ENCODE measurements around the gene PPARA. TPM values are rescaled to one million over a fixed set of nuclear protein-coding genes. Genes with fewer than 3 reads are reported as not detected.

PPARA gene
- polyA plus RNA-seq, 1 donor from 2014 or later = 0.43 TPM

DNA sequence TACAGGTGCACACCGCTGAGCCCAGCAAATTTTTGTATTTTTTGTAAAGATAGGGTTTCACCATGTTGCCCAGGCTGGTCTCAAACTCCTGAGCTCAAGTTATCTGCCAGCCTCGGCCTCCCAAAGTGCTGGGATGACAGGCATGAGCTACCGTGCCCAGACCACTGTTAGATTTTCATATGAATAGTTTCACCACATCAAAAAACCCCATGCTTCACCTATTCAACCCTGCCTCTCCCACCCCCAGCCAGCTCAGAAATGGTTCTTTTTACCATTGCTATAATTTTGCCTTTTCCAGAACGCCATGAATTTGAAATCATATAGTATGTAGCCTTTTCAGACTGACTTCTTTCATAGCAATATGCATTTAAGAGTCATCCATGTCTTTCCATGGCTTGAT is 61.9 kb downstream of the PPARA start:
- Histone ChIP-seq H3K79me2 (replicated peaks; ENCODE audit: insufficient read depth, low read length) (no peaks in the 10 kb centered on the region), H2AFZ (ENCODE audit: low read depth, low read length) (no peak overlapping the region)
- TF ChIP-seq, protein P1, sequence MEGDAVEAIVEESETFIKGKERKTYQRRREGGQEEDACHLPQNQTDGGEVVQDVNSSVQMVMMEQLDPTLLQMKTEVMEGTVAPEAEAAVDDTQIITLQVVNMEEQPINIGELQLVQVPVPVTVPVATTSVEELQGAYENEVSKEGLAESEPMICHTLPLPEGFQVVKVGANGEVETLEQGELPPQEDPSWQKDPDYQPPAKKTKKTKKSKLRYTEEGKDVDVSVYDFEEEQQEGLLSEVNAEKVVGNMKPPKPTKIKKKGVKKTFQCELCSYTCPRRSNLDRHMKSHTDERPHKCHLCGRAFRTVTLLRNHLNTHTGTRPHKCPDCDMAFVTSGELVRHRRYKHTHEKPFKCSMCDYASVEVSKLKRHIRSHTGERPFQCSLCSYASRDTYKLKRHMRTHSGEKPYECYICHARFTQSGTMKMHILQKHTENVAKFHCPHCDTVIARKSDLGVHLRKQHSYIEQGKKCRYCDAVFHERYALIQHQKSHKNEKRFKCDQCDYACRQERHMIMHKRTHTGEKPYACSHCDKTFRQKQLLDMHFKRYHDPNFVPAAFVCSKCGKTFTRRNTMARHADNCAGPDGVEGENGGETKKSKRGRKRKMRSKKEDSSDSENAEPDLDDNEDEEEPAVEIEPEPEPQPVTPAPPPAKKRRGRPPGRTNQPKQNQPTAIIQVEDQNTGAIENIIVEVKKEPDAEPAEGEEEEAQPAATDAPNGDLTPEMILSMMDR (IDR thresholded peaks at IDR 0.05; ENCODE audit: poor library complexity, severe bottlenecking) = no peak
- no peak for TF ChIP-seq RAD21 (conservative IDR thresholded peaks at IDR 0.05)
- no peak for TF ChIP-seq EP300 (conservative IDR thresholded peaks at IDR 0.05; ENCODE audit: poor library complexity, severe bottlenecking)
- no peak for TF ChIP-seq SMC3 (conservative IDR thresholded peaks at IDR 0.05; ENCODE audit: poor library complexity)
- TF ChIP-seq, protein P2, sequence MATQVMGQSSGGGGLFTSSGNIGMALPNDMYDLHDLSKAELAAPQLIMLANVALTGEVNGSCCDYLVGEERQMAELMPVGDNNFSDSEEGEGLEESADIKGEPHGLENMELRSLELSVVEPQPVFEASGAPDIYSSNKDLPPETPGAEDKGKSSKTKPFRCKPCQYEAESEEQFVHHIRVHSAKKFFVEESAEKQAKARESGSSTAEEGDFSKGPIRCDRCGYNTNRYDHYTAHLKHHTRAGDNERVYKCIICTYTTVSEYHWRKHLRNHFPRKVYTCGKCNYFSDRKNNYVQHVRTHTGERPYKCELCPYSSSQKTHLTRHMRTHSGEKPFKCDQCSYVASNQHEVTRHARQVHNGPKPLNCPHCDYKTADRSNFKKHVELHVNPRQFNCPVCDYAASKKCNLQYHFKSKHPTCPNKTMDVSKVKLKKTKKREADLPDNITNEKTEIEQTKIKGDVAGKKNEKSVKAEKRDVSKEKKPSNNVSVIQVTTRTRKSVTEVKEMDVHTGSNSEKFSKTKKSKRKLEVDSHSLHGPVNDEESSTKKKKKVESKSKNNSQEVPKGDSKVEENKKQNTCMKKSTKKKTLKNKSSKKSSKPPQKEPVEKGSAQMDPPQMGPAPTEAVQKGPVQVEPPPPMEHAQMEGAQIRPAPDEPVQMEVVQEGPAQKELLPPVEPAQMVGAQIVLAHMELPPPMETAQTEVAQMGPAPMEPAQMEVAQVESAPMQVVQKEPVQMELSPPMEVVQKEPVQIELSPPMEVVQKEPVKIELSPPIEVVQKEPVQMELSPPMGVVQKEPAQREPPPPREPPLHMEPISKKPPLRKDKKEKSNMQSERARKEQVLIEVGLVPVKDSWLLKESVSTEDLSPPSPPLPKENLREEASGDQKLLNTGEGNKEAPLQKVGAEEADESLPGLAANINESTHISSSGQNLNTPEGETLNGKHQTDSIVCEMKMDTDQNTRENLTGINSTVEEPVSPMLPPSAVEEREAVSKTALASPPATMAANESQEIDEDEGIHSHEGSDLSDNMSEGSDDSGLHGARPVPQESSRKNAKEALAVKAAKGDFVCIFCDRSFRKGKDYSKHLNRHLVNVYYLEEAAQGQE (IDR thresholded peaks at IDR 0.05; ENCODE audit: borderline replicate concordance) = no peak
- TF ChIP-seq MXI1 (conservative IDR thresholded peaks at IDR 0.05; ENCODE audit: poor library complexity, severe bottlenecking) = no peak
- no peak for TF ChIP-seq POLR2AphosphoS5 (IDR thresholded peaks at IDR 0.05)
- TF ChIP-seq TAF1 (IDR thresholded peaks at IDR 0.05; ENCODE audit: low read depth) = no peak
- no peak for TF ChIP-seq EZH2 (IDR thresholded peaks at IDR 0.05; ENCODE audit: borderline replicate concordance, insufficient read depth, low read length, poor library complexity, severe bottlenecking)

DNA sequence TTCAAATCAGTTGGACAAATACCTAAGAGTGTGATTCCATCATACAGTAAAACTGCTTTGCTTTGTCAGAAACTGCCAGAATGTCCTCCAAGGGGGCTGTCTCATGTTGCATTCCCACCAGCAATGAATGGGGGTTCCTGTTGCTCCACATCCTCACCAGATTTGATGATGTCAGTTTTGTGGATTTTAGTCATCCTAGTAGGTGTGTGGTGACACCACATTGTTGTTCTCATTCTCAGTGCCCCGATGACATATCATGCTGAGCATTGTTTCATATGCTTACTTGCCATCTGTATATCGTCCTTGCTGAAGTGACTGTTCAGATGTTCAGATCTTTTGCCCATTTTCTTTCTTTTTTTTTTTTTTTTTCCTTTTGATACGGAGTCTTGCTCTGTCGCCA is 62.7 kb downstream of the PPARA start:
- no peaks in the 10 kb centered on the region for H3K9me2 ChIP-seq (ENCODE audit: insufficient read depth, low read length)
- no peak overlapping the region for H3K4me2 ChIP-seq (ENCODE audit: low read length)
- H2AFZ ChIP-seq (ENCODE audit: low read depth, low read length) = no peak overlapping the region
- no peaks in the 10 kb centered on the region for H4K20me1 ChIP-seq (ENCODE audit: insufficient read depth)
- H3K36me3 ChIP-seq (ENCODE audit: insufficient read depth, low read length) = no peaks in the 10 kb centered on the region
- H3K79me2 ChIP-seq (replicated peaks; ENCODE audit: insufficient read depth, low read length) = no peaks in the 10 kb centered on the region
- TF ChIP-seq POLR2AphosphoS5 (IDR thresholded peaks at IDR 0.05) (no peak), EZH2 (IDR thresholded peaks at IDR 0.05; ENCODE audit: borderline replicate concordance, insufficient read depth, low read length, poor library complexity, severe bottlenecking) (no peak), SMC3 (conservative IDR thresholded peaks at IDR 0.05; ENCODE audit: poor library complexity) (no peak), EP300 (conservative IDR thresholded peaks at IDR 0.05; ENCODE audit: poor library complexity, severe bottlenecking) (no peak), RAD21 (conservative IDR thresholded peaks at IDR 0.05) (no peak), MXI1 (conservative IDR thresholded peaks at IDR 0.05; ENCODE audit: poor library complexity, severe bottlenecking) (no peak), TAF1 (IDR thresholded peaks at IDR 0.05; ENCODE audit: low read depth) (no peak)
- TF ChIP-seq, protein P2 (IDR thresholded peaks at IDR 0.05; ENCODE audit: borderline replicate concordance) = no peak
- TF ChIP-seq, protein P1 (IDR thresholded peaks at IDR 0.05; ENCODE audit: poor library complexity, severe bottlenecking) = no peak
- no peaks in the 10 kb centered on the region for H3K9me3 ChIP-seq (ENCODE audit: low read length)
- no peak overlapping the region for H3K9ac ChIP-seq (ENCODE audit: low read length)
- H3K4me3 ChIP-seq (ENCODE audit: low read length) = no peak overlapping the region
- H3F3A ChIP-seq (ENCODE audit: insufficient read depth, low read length, poor library complexity, severe bottlenecking) = no peaks in the 10 kb centered on the region
- H3K27ac ChIP-seq (ENCODE audit: low read length) = no peak overlapping the region
- no peaks in the 10 kb centered on the region for H3K27me3 ChIP-seq (ENCODE audit: insufficient read depth, low read depth, low read length)

More for the DNA sequence above, 61.9 kb downstream of the PPARA start:
- Histone ChIP-seq H3F3A (ENCODE audit: insufficient read depth, low read length, poor library complexity, severe bottlenecking) (no peaks in the 10 kb centered on the region), H3K27me3 (ENCODE audit: insufficient read depth, low read depth, low read length) (no peaks in the 10 kb centered on the region), H4K20me1 (ENCODE audit: insufficient read depth) (no peaks in the 10 kb centered on the region), H3K9me2 (ENCODE audit: insufficient read depth, low read length) (no peaks in the 10 kb centered on the region), H3K27ac (ENCODE audit: low read length) (no peak overlapping the region), H3K9me3 (ENCODE audit: low read length) (no peaks in the 10 kb centered on the region), H3K9ac (ENCODE audit: low read length) (no peak overlapping the region), H3K36me3 (ENCODE audit: insufficient read depth, low read length) (no peaks in the 10 kb centered on the region), H3K4me3 (ENCODE audit: low read length) (no peak overlapping the region), H3K4me2 (ENCODE audit: low read length) (no peak overlapping the region)
